Measurements from ENCODE around the gene GLIPR1.
"Not testable (repeated sequence)": the region's sequence is repeated elsewhere in the genome, so short reads cannot be mapped to it uniquely, and the experiment has no call there.

Gene GLIPR1

GRCh38 chr12:75480469-75480949 lies at the start of gene GLIPR1:
Gene GLIPR1 (plus strand): TSS chr12:75480755. CDS start chr12:75480881, 126 bp downstream.
- peak; percentile 88 for DNase-seq

GRCh38 chr12:75432924-75433323 lies 47.6 kb upstream of the GLIPR1 start:
- DNase-seq: no peak

- peak; percentile 67 for DNase-seq
These were observed 43.0 kb upstream of the GLIPR1 start for GRCh38 chr12:75437564-75437963.

- peak; percentile 13 for DNase-seq
These were observed 42.3 kb upstream of the GLIPR1 start for GRCh38 chr12:75438059-75438754.

GRCh38 chr12:75439048-75439447 lies 41.5 kb upstream of the GLIPR1 start:
- no peak for DNase-seq

- no peak for DNase-seq
These were observed 40.6 kb upstream of the GLIPR1 start for GRCh38 chr12:75439930-75440329.

GRCh38 chr12:75441687-75442449 lies 38.7 kb upstream of the GLIPR1 start:
- not testable (repeated sequence) for DNase-seq

GRCh38 chr12:75442454-75442853 lies 38.1 kb upstream of the GLIPR1 start:
- not testable (repeated sequence) for DNase-seq

GRCh38 chr12:75443709-75444108 lies 36.8 kb upstream of the GLIPR1 start:
- DNase-seq: no peak

- DNase-seq: no peak
These were observed 36.0 kb upstream of the GLIPR1 start for GRCh38 chr12:75444429-75445136.

- DNase-seq: not testable (repeated sequence)
These were observed 35.4 kb upstream of the GLIPR1 start for GRCh38 chr12:75445137-75445507.

GRCh38 chr12:75446857-75447256 lies 33.7 kb upstream of the GLIPR1 start:
- DNase-seq: no peak

GRCh38 chr12:75447691-75448393 lies 32.7 kb upstream of the GLIPR1 start:
- no peak for DNase-seq

GRCh38 chr12:75452675-75453330 lies 27.8 kb upstream of the GLIPR1 start:
- DNase-seq: no peak

- DNase-seq: no peak
These were observed 24.7 kb upstream of the GLIPR1 start for GRCh38 chr12:75455839-75456238.

GRCh38 chr12:75457191-75457590 lies 23.4 kb upstream of the GLIPR1 start:
- DNase-seq: peak; percentile 34

- not testable (repeated sequence) for DNase-seq
These were observed 22.7 kb upstream of the GLIPR1 start for GRCh38 chr12:75457866-75458265.

GRCh38 chr12:75459755-75460154 lies 20.8 kb upstream of the GLIPR1 start:
- DNase-seq: no peak

GRCh38 chr12:75460204-75460603 lies 20.4 kb upstream of the GLIPR1 start:
- DNase-seq: no peak

GRCh38 chr12:75471902-75472890 lies 8.4 kb upstream of the GLIPR1 start:
- DNase-seq: no peak

GRCh38 chr12:75474116-75474515 lies 6.4 kb upstream of the GLIPR1 start:
- no peak for DNase-seq

All from CD4-positive, alpha-beta T cell treated with Interleukin-12 subunit alpha and Interleukin-12 subunit beta, for 1 hour (primary cell).